Measurements from ENCODE around the gene FLT1. TPM values are rescaled to one million over a fixed set of nuclear protein-coding genes. Genes with fewer than 3 reads are reported as not detected.

FLT1 gene
- total RNA-seq, 2 experiments from 2014 or later = 1.6 to 2.5 TPM

DNA sequence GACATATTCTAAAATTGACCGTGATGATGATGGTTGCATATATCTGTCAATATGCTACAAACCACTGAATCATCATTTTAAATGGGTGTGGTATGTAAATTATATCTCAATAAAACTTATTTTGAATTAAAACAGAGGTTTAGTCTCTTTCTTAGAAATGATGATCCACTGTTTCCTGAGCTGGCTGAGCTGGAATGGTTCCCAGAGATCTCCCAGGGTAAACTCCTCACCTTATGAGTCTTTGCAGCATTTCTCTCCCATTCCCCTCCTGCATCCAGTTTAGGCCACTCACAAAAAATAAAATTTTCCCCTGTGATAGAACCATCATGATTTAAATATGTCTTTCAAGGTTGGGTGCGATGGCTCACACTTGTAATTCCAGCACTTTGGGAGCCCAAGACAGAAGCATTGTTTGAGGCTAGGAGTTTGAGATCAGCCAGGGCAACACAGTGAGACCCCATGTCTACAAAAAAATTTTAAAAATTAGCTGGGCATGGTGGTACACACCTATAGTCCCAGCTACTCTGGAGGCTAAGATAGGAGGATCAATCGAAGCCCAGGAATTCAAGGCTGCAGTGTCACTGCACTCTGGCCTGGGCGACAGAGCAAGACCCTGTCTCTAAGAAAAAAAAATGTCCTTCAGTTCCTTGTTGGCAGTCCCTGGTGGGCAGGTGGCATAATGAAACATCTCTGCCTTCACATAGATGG lies 46.1 kb downstream of the FLT1 start:
- H4K20me1 ChIP-seq (ENCODE audit: insufficient read depth, low read length) = no peaks in the 10 kb centered on the region
- DNase-seq (ENCODE audit: low spot score) = no peak
- H3K4me1 ChIP-seq (ENCODE audit: insufficient read depth, low read length, poor library complexity, severe bottlenecking) = no peaks in the 10 kb centered on the region
- CTCF ChIA-PET (ENCODE audit: unreplicated experiment) = no interaction called here
- H3K36me3 ChIP-seq (ENCODE audit: insufficient read depth, low read length) = no peaks in the 10 kb centered on the region
- BruUV-seq (replicated peaks) = no TSS peak
- no peaks in the 10 kb centered on the region for H3K9me2 ChIP-seq (ENCODE audit: insufficient read depth, low read length)
- no peaks in the 10 kb centered on the region for H3K79me2 ChIP-seq (ENCODE audit: insufficient read depth, low read depth, low read length)
- H3K4me2 ChIP-seq (ENCODE audit: low read length) = no peak overlapping the region
- no peaks in the 10 kb centered on the region for H3K9me3 ChIP-seq (ENCODE audit: low read length)
- no peak overlapping the region for H3K27ac ChIP-seq (ENCODE audit: low read depth, low read length, poor library complexity, severe bottlenecking)
- POLR2A ChIA-PET = interaction anchor here (0.5 kb wide), 1 partner anchor 139 kb away, joined by 6 read pairs; no protein-coding TSS in a partner anchor
- no peak overlapping the region for H2AFZ ChIP-seq (ENCODE audit: low read length)
- no peak for TF ChIP-seq EZH2phosphoT487 (IDR thresholded peaks at IDR 0.05; ENCODE audit: borderline replicate concordance, low read depth, low read length)
- TF ChIP-seq, protein P1, sequence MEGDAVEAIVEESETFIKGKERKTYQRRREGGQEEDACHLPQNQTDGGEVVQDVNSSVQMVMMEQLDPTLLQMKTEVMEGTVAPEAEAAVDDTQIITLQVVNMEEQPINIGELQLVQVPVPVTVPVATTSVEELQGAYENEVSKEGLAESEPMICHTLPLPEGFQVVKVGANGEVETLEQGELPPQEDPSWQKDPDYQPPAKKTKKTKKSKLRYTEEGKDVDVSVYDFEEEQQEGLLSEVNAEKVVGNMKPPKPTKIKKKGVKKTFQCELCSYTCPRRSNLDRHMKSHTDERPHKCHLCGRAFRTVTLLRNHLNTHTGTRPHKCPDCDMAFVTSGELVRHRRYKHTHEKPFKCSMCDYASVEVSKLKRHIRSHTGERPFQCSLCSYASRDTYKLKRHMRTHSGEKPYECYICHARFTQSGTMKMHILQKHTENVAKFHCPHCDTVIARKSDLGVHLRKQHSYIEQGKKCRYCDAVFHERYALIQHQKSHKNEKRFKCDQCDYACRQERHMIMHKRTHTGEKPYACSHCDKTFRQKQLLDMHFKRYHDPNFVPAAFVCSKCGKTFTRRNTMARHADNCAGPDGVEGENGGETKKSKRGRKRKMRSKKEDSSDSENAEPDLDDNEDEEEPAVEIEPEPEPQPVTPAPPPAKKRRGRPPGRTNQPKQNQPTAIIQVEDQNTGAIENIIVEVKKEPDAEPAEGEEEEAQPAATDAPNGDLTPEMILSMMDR (conservative IDR thresholded peaks at IDR 0.05; ENCODE audit: low read length) = no peak
- intact Hi-C loops (cut with micrococcal nuclease; ENCODE audit: unreplicated experiment) = no loop called here
- H3K4me3 ChIP-seq (ENCODE audit: low read depth, low read length, poor library complexity, severe bottlenecking) = no peak overlapping the region

DNA sequence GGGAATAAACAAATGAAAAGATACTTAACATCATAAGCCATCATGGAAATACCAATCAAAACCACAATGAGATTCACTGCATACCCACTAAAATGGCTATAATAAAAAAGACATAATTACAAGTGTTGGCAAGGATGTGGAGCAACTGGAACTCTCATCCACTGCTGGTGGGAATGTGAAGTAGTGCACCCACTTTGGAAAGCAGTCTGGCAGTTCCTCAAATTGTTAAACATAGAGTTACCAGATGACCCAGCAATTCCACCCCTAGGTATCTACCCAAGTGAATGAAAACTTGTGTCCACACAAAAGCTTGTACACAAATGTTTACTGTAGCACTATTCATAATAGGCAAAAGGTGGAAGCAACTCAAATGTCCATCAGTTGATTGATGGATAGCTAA lies 46.9 kb downstream of the FLT1 start:
- ChIA-PET CTCF (ENCODE audit: unreplicated experiment) (no interaction called here), POLR2A (no interaction called here)
- H3K9me3 ChIP-seq (ENCODE audit: low read length) = no peaks in the 10 kb centered on the region

DNA sequence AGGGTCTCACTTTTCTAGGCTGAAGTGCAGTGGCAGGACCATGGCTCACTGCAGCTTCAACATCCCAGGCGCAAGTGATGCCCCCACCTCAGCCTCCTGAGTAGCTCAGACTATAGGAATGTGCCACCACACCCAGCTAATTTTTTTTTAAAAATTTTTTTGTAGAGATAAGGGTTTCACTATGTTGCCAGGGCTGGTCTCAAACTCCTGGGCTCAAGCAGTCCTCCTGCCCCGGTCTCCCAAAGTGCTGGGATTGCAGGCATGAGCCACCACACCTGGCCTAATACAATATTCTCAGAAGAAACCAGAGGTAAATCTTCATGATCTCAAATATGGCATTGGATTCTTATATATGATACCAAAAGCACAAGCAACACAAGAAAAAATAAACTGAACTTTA lies 47.7 kb downstream of the FLT1 start:
- no peak overlapping the region for H3K4me3 ChIP-seq (ENCODE audit: low read depth, low read length, poor library complexity, severe bottlenecking)
- no peaks in the 10 kb centered on the region for H3K4me1 ChIP-seq (ENCODE audit: insufficient read depth, low read length, poor library complexity, severe bottlenecking)
- no peak overlapping the region for H3K27ac ChIP-seq (ENCODE audit: low read depth, low read length, poor library complexity, severe bottlenecking)
- no peak overlapping the region for H2AFZ ChIP-seq (ENCODE audit: low read length)
- no peak overlapping the region for H3K4me2 ChIP-seq (ENCODE audit: low read length)
- intact Hi-C loops (cut with micrococcal nuclease; ENCODE audit: unreplicated experiment) = no loop called here
- no TSS peak for BruUV-seq (replicated peaks)
- no peaks in the 10 kb centered on the region for H3K79me2 ChIP-seq (ENCODE audit: insufficient read depth, low read depth, low read length)
- CTCF ChIA-PET (ENCODE audit: unreplicated experiment) = no interaction called here
- H3K9me3 ChIP-seq (ENCODE audit: low read length) = no peaks in the 10 kb centered on the region
- H4K20me1 ChIP-seq (ENCODE audit: insufficient read depth, low read length) = no peaks in the 10 kb centered on the region
- no peaks in the 10 kb centered on the region for H3K9me2 ChIP-seq (ENCODE audit: insufficient read depth, low read length)
- DNase-seq (ENCODE audit: low spot score) = no peak
- H3K36me3 ChIP-seq (ENCODE audit: insufficient read depth, low read length) = no peaks in the 10 kb centered on the region
- POLR2A ChIA-PET = no interaction called here
- TF ChIP-seq, protein P1 (conservative IDR thresholded peaks at IDR 0.05; ENCODE audit: low read length) = no peak
- TF ChIP-seq EZH2phosphoT487 (IDR thresholded peaks at IDR 0.05; ENCODE audit: borderline replicate concordance, low read depth, low read length) = no peak

More for the DNA sequence above, 46.9 kb downstream of the FLT1 start:
- Histone ChIP-seq H3K4me2 (ENCODE audit: low read length) (no peak overlapping the region), H3K4me3 (ENCODE audit: low read depth, low read length, poor library complexity, severe bottlenecking) (no peak overlapping the region), H3K36me3 (ENCODE audit: insufficient read depth, low read length) (no peaks in the 10 kb centered on the region), H3K9me2 (ENCODE audit: insufficient read depth, low read length) (no peaks in the 10 kb centered on the region), H2AFZ (ENCODE audit: low read length) (no peak overlapping the region), H4K20me1 (ENCODE audit: insufficient read depth, low read length) (no peaks in the 10 kb centered on the region), H3K27ac (ENCODE audit: low read depth, low read length, poor library complexity, severe bottlenecking) (no peak overlapping the region), H3K79me2 (ENCODE audit: insufficient read depth, low read depth, low read length) (no peaks in the 10 kb centered on the region), H3K4me1 (ENCODE audit: insufficient read depth, low read length, poor library complexity, severe bottlenecking) (no peaks in the 10 kb centered on the region)
- TF ChIP-seq, protein P1 (conservative IDR thresholded peaks at IDR 0.05; ENCODE audit: low read length) = no peak
- no peak for TF ChIP-seq EZH2phosphoT487 (IDR thresholded peaks at IDR 0.05; ENCODE audit: borderline replicate concordance, low read depth, low read length)
- BruUV-seq (replicated peaks) = no TSS peak
- no peak for DNase-seq (ENCODE audit: low spot score)
- intact Hi-C loops (cut with micrococcal nuclease; ENCODE audit: unreplicated experiment) = no loop called here

Measured in OCI-LY7 (cell line).